Chondrocyte (in vitro differentiated cells): Measurements from ENCODE around the gene SARM1. TPM values are rescaled to one million over a fixed set of nuclear protein-coding genes. Genes with fewer than 3 reads are reported as not detected.

Source experiments
- DNase-seq: peaks from one replicate; pipeline ENCODE4 v3.0.0; 2021; ENCODE audit warnings: mixed read lengths, low spot score
- H3K27ac Mint-ChIP-seq: one replicate; pipeline ENCODE4 v1.8.0; 2021; ENCODE audit warnings: mild to moderate bottlenecking, moderate library complexity, mixed read lengths; ENCODE audit not compliant: unreplicated experiment
- H3K27me3 Mint-ChIP-seq: 2 replicates; pipeline ENCODE4 v1.8.0; 2021; ENCODE audit warnings: low read depth, mixed read lengths
- H3K36me3 Mint-ChIP-seq: 2 replicates; pipeline ENCODE4 v1.8.0; 2021; ENCODE audit warnings: low read depth, mixed read lengths
- H3K4me1 Mint-ChIP-seq: 2 replicates; pipeline ENCODE4 v1.8.0; 2021; ENCODE audit warnings: low read depth, mild to moderate bottlenecking, mixed read lengths
- H3K4me3 Mint-ChIP-seq: one replicate; pipeline ENCODE4 v1.8.0; 2021; ENCODE audit warnings: mild to moderate bottlenecking, moderate library complexity, mixed read lengths; ENCODE audit not compliant: unreplicated experiment
- H3K9me3 Mint-ChIP-seq: 2 replicates; pipeline ENCODE4 v1.8.0; 2021; ENCODE audit warnings: low read depth, mixed read lengths
- CTCF ChIP-seq: fragments of 200-600 bp; sonication (generic); IDR thresholded peaks from 2 replicates; pipeline ENCODE4 v1.5.0; 2021; ENCODE audit warnings: antibody characterized with exemption, mild to moderate bottlenecking, moderate library complexity
- total RNA-seq: library from RNA; stranded (reverse); gene quantifications from 3 replicates; pipeline ENCODE4 v1.2.1, GENCODE V29; 2021

SARM1 gene
- total RNA-seq, 1 donor from 2014 or later: 24.1 TPM

- Mint-ChIP-seq H3K4me1 (peaks cover 32% of the 10 kb centered on the region), H3K9me3 (no peaks in the 10 kb centered on the region)
- DNase-seq: no peak
Observed at GRCh38 chr17:28345419-28346198, 25.9 kb upstream of the SARM1 start.

GRCh38 chr17:28346199-28346580 lies 25.3 kb upstream of the SARM1 start:
- Mint-ChIP-seq H3K27me3 (no peaks in the 10 kb centered on the region), H3K4me1 (peaks cover 32% of the 10 kb centered on the region), H3K36me3 (peaks cover 37% of the 10 kb centered on the region), H3K4me3 (no peak overlapping the region), H3K9me3 (no peaks in the 10 kb centered on the region), H3K27ac (peak overlapping the region; percentile 92)
- no peak for TF ChIP-seq CTCF
- DNase-seq: no peak

More at GRCh38 chr17:28345419-28346198, 25.9 kb upstream of the SARM1 start:
- peak overlapping the region; percentile 92 for H3K27ac Mint-ChIP-seq
- H3K4me3 Mint-ChIP-seq: no peak overlapping the region
- no peak for TF ChIP-seq CTCF
- H3K27me3 Mint-ChIP-seq: no peaks in the 10 kb centered on the region
- peaks cover 33% of the 10 kb centered on the region for H3K36me3 Mint-ChIP-seq

DNA sequence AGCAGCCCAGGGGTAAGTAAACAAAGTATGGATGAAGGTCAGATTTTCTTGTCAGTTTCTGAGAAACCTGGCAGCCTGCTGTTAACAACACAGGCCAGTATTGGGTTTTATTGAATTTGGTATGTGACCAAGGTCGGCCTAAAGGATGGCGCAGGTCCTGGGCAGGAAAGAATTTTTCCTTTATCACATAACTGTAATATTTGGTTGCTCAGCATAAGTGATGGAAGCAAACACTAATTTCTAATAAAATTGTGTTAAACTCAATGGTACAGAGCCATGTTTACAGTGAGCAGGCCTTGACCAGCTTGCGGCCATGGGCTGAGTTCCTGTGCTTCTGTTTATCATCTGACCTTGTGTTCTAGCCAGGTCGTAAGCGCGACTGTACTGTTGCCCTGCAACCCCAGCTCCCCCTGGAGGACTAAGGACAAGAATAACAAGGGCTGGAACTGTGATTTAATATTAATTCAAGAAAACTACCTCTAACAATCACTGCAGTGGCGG lies 24.7 kb upstream of the SARM1 start:
- H3K36me3 Mint-ChIP-seq: peaks cover 35% of the 10 kb centered on the region
- peak; percentile 60 for TF ChIP-seq CTCF

GRCh38 chr17:28347261-28347891 lies 24.1 kb upstream of the SARM1 start:
- peaks cover 32% of the 10 kb centered on the region for H3K4me1 Mint-ChIP-seq
- H3K27me3 Mint-ChIP-seq: no peaks in the 10 kb centered on the region
- peak overlapping the region; percentile 92 for H3K27ac Mint-ChIP-seq
- H3K9me3 Mint-ChIP-seq: no peaks in the 10 kb centered on the region
- H3K36me3 Mint-ChIP-seq: peaks cover 35% of the 10 kb centered on the region
- DNase-seq: no peak
- TF ChIP-seq CTCF: no peak
- no peak overlapping the region for H3K4me3 Mint-ChIP-seq

More for the DNA sequence above, 24.7 kb upstream of the SARM1 start:
- H3K4me3 Mint-ChIP-seq: no peak overlapping the region
- H3K27ac Mint-ChIP-seq: peak overlapping the region; percentile 92
- no peaks in the 10 kb centered on the region for H3K27me3 Mint-ChIP-seq
- DNase-seq: no peak
- peaks cover 32% of the 10 kb centered on the region for H3K4me1 Mint-ChIP-seq
- no peaks in the 10 kb centered on the region for H3K9me3 Mint-ChIP-seq

DNA sequence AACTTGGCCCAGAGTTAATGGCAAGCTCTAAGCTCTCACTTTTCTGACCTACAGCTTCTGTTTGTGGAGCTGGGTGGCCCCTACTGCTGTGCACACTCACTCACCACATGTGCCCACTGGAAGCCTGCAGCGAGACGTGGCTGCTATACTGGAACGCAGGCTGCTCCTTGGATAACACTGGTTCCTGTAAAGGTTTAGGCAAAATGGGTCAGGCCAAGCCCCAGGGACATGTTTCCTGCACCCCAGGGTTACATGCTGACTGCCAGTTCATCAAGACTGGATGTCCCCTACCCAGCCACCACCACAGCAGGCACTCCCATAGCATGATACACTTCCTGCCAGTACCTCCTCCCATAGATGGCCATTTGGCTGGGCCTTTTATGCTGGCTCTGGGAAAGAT lies 22.5 kb upstream of the SARM1 start:
- no peaks in the 10 kb centered on the region for H3K9me3 Mint-ChIP-seq
- H3K36me3 Mint-ChIP-seq: peaks cover 34% of the 10 kb centered on the region
- no peak for TF ChIP-seq CTCF
- no peak for DNase-seq
- no peak overlapping the region for H3K4me3 Mint-ChIP-seq
- H3K27me3 Mint-ChIP-seq: no peaks in the 10 kb centered on the region
- H3K27ac Mint-ChIP-seq: peak overlapping the region; percentile 22
- peaks cover 32% of the 10 kb centered on the region for H3K4me1 Mint-ChIP-seq
